ENCODE data around the gene APLP2.

- TF ChIP-seq CTCF (IDR thresholded peaks at IDR 0.05), result no peak
- no peak for TF ChIP-seq POLR2A (IDR thresholded peaks at IDR 0.05)
- no peak for TF ChIP-seq EP300 (IDR thresholded peaks at IDR 0.05)
Measured at GRCh38 chr11:130031056-130031455, 38.6 kb upstream of the APLP2 start.
